ENCODE data around the gene JADE3.

DNA sequence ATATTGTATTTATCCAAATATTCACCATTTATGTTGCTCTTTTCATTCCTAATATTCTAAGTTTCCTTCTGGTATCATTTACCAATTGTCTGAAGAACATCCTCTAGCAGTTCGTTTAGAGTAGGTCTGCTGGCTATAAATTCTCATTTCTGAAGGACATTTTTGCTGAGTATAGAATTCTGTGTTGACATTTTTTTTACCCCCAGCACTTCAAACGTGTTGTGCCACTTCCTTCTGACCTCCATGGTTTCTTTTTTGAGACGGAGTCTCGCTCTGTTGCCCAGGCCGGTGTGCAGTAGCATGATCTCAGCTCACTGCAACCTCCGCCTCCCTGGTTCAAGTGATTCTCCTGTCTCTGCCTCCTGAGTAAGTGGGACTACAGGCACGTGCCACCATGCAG, 26.4 kb downstream of the JADE3 start:
- no peak for TF ChIP-seq ZNF274 (IDR thresholded peaks at IDR 0.05; ENCODE audit: low read depth, low read length)
- TF ChIP-seq YY1 (IDR thresholded peaks at IDR 0.05; ENCODE audit: insufficient read depth, insufficient read length), result no peak
